ENCODE data around the gene GP1BB. TPM values are rescaled to one million over a fixed set of nuclear protein-coding genes. Genes with fewer than 3 reads are reported as not detected.

GP1BB gene
- total RNA-seq, 1 donor from 2014 or later, result 0.95 TPM

DNA sequence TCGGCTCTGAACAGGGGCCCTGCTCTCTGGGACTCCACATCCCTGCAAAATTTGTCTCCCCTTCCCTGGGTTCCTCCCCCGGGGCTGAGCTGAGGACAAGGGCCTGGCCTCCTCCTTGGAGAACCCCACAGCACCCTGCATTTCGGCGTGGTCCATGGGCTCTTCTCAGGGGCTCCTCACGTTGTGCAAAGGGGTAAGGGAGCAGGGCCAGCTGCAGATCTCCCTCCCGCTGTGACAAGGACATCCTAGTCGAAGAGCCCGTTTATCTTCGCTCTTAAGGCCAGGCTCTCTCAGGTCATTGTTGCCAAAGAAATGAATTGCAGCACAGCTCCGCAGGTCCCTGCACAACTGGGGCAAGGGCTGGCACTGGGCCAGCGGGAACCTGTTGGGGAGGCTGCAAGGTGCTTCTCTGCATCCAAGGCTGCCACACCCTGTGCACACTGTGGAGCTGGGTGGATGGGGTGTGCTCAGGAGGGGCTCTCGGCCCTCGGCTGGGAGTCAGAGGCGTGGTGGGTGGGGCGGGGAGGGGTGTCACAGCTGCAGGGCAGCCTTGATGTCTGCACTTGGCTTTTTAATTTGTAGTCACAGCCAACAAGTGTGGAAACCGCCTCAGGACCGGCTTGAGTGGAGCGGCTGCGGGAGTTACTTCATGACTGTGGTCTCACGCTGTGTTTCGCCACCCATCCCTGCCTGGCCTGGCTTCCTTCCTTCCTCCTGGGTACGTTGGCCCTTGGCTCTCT is 35.6 kb upstream of the GP1BB start:
- Histone ChIP-seq H3K27me3 (ENCODE audit: insufficient read depth, low read length) (peaks cover 5% of the 10 kb centered on the region), H3K4me2 (ENCODE audit: low read length) (no peak overlapping the region), H3K9ac (ENCODE audit: low read length) (no peak overlapping the region), H4K20me1 (ENCODE audit: insufficient read depth, low read length) (no peaks in the 10 kb centered on the region), H3K9me3 (ENCODE audit: insufficient read depth, low read depth, low read length) (no peaks in the 10 kb centered on the region), H3K79me2 (ENCODE audit: insufficient read depth, low read length) (no peaks in the 10 kb centered on the region), H3K4me1 (ENCODE audit: insufficient read depth, low read length) (peaks cover 9% of the 10 kb centered on the region), H3K4me3 (ENCODE audit: insufficient read depth, low read depth, low read length) (no peak overlapping the region), H2AFZ (ENCODE audit: low read depth, low read length) (no peak overlapping the region), H3K27ac (ENCODE audit: low read depth, low read length) (no peak overlapping the region), H3K36me3 (ENCODE audit: insufficient read depth, low read length) (no peaks in the 10 kb centered on the region)
- Mint-ChIP-seq H3K9me3 (ENCODE audit: unreplicated experiment) (no peaks in the 10 kb centered on the region), H3K27me3 (ENCODE audit: low read depth, unreplicated experiment) (peaks cover 13% of the 10 kb centered on the region), H3K4me1 (ENCODE audit: low read depth, unreplicated experiment) (peaks cover 4% of the 10 kb centered on the region), H3K27ac (ENCODE audit: unreplicated experiment) (no peak overlapping the region), H3K36me3 (ENCODE audit: low read depth, unreplicated experiment) (no peaks in the 10 kb centered on the region), H3K4me3 (ENCODE audit: unreplicated experiment) (no peak overlapping the region)
- TF ChIP-seq, protein P1, sequence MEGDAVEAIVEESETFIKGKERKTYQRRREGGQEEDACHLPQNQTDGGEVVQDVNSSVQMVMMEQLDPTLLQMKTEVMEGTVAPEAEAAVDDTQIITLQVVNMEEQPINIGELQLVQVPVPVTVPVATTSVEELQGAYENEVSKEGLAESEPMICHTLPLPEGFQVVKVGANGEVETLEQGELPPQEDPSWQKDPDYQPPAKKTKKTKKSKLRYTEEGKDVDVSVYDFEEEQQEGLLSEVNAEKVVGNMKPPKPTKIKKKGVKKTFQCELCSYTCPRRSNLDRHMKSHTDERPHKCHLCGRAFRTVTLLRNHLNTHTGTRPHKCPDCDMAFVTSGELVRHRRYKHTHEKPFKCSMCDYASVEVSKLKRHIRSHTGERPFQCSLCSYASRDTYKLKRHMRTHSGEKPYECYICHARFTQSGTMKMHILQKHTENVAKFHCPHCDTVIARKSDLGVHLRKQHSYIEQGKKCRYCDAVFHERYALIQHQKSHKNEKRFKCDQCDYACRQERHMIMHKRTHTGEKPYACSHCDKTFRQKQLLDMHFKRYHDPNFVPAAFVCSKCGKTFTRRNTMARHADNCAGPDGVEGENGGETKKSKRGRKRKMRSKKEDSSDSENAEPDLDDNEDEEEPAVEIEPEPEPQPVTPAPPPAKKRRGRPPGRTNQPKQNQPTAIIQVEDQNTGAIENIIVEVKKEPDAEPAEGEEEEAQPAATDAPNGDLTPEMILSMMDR (IDR thresholded peaks at IDR 0.05; ENCODE audit: insufficient read depth, low read depth, low read length), result no peak
- DNase-seq (ENCODE audit: low read depth) (no peak), FAIRE-seq (no peak)

DNA sequence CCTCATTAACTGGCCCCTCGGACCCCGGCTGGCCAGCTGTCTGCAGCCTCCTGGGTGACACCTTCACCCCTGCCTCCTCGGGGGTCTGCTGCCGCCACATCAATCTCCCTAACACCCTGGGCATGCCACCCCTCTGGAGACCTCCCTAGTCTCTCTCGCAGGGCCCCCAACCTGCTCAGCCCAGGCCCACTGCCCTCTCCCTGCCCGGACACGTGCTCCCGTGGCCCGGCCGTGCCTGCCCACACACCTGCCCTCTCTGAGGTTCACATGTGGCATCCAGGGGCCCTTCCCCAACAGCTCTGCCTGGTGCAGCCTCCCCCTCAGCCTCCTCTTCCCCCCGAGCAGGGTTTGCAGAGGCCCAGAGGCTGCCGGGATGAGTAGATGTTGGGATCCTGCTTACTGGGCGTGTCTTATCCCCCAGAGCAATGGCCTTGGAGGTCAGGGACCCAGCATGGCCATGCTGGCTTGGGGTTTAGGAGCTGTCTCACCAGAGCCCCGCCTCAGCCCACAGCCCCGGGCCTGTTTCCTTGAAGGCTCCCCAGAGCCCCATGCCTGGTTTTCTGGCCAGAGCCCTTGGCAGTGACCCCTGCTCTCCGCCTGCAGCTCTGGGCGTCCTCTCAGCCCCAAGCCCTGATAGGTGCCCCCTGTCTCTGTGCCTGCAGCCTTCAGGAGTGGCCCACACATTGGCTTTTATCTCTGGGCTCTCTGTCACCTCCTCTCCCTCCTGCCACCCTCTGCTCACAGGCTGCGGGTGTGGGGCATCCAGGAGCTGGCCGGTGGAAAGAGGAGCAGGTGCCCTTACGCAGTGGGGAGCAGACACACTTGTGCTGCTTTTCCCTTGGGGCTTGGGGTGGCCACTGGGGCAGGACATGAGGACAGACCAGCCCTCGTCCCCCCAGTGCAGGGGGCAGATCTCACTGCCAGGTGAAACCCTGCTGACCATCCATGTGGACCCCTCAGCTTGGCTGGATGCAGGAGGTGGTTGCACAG is 34.7 kb upstream of the GP1BB start:
- no peak for DNase-seq (ENCODE audit: low read depth)
- Mint-ChIP-seq H3K9me3 (ENCODE audit: unreplicated experiment) (no peaks in the 10 kb centered on the region), H3K27me3 (ENCODE audit: low read depth, unreplicated experiment) (peaks cover 13% of the 10 kb centered on the region), H3K4me3 (ENCODE audit: unreplicated experiment) (no peak overlapping the region), H3K36me3 (ENCODE audit: low read depth, unreplicated experiment) (no peaks in the 10 kb centered on the region), H3K27ac (ENCODE audit: unreplicated experiment) (no peak overlapping the region), H3K4me1 (ENCODE audit: low read depth, unreplicated experiment) (peaks cover 4% of the 10 kb centered on the region)
- Histone ChIP-seq H3K27ac (ENCODE audit: low read depth, low read length) (no peak overlapping the region), H3K79me2 (ENCODE audit: insufficient read depth, low read length) (no peaks in the 10 kb centered on the region), H3K9ac (ENCODE audit: low read length) (no peak overlapping the region), H3K36me3 (ENCODE audit: insufficient read depth, low read length) (no peaks in the 10 kb centered on the region), H3K4me3 (ENCODE audit: insufficient read depth, low read depth, low read length) (no peak overlapping the region), H3K9me3 (ENCODE audit: insufficient read depth, low read depth, low read length) (no peaks in the 10 kb centered on the region), H3K4me2 (ENCODE audit: low read length) (no peak overlapping the region), H4K20me1 (ENCODE audit: insufficient read depth, low read length) (no peaks in the 10 kb centered on the region), H2AFZ (ENCODE audit: low read depth, low read length) (no peak overlapping the region), H3K4me1 (ENCODE audit: insufficient read depth, low read length) (peaks cover 9% of the 10 kb centered on the region), H3K27me3 (ENCODE audit: insufficient read depth, low read length) (peaks cover 5% of the 10 kb centered on the region)
- FAIRE-seq, result no peak
- TF ChIP-seq, protein P1 (IDR thresholded peaks at IDR 0.05; ENCODE audit: insufficient read depth, low read depth, low read length), result no peak
- TF ChIP-seq EZH2 (IDR thresholded peaks at IDR 0.05; ENCODE audit: insufficient read depth, low read length), result no peak

Measured in astrocyte (in vitro differentiated cells and primary cell).